ENCODE results near the gene NHSL1.

DNA sequence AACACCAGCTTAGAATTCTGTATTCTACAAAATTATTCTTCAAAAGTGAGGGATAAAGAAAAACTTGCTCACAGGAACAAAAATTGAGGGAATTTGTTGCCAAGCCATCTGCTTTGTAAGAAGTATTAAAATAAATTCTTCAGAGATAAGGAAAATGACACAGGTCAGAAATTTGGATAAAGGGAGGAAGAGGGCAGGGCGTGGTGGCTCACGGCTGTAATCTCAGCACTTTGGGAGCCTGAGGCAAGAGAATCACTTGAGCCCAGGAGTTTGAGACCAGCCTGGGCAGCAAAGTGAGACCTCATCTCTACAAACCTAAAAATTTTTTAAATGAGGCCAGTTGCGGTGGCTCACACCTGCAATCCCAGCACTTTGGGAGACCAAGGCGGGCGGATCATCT, 109.7 kb downstream of the NHSL1 start:
- TF ChIP-seq ZNF79 (CRISPR knock-in tag; IDR thresholded peaks at IDR 0.05; ENCODE audit: low read depth) (no peak), ERF (CRISPR knock-in tag; IDR thresholded peaks at IDR 0.05) (no peak), FOXJ2 (tag; IDR thresholded peaks at IDR 0.05) (no peak)

Data from K562 (cell line).